Smooth muscle cell (in vitro differentiated cells): Measurements from ENCODE around the gene CCL19. TPM values are rescaled to one million over a fixed set of nuclear protein-coding genes. Genes with fewer than 3 reads are reported as not detected.

ENCODE experiments used
- DNase-seq: peaks from one replicate; lab custom pipeline; 2025; ENCODE audit not compliant: unreplicated experiment; lab: John Stamatoyannopoulos, UW
- H2AFZ ChIP-seq: fragments of 200-600 bp; sonication (generic); 2 replicates; pipeline ENCODE4 v1.6.0; 2016; ENCODE audit warnings: antibody characterized with exemption, low read depth, mild to moderate bottlenecking
- H3F3A ChIP-seq: fragments of 200-600 bp; sonication (generic); 2 replicates; pipeline ENCODE4 v1.6.0; 2017; ENCODE audit warnings: antibody characterized with exemption, low read depth
- H3K27ac ChIP-seq: fragments of 200-600 bp; sonication (generic); 2 replicates; pipeline ENCODE4 v1.5.1; 2016; ENCODE audit warnings: low read depth, mild to moderate bottlenecking
- H3K27me3 ChIP-seq: fragments of 200-600 bp; sonication (generic); 2 replicates; pipeline ENCODE4 v1.6.1; 2016; ENCODE audit warnings: low read depth, mild to moderate bottlenecking
- H3K36me3 ChIP-seq: fragments of 200-600 bp; sonication (generic); 2 replicates; pipeline ENCODE4 v1.5.1; 2016; ENCODE audit warnings: low read depth
- H3K4me1 ChIP-seq: fragments of 200-600 bp; sonication (generic); 2 replicates; pipeline ENCODE4 v1.5.1; 2016; ENCODE audit warnings: low read depth
- H3K4me2 ChIP-seq: fragments of 200-600 bp; sonication (generic); 2 replicates; pipeline ENCODE4 v1.6.0; 2016; ENCODE audit warnings: mild to moderate bottlenecking
- H3K4me3 ChIP-seq: fragments of 200-600 bp; sonication (generic); 2 replicates; pipeline ENCODE4 v1.5.1; 2016; ENCODE audit warnings: mild to moderate bottlenecking
- H3K79me2 ChIP-seq: fragments of 200-600 bp; sonication (generic); 2 replicates; pipeline ENCODE4 v1.6.0; 2016; ENCODE audit warnings: low read depth, mild to moderate bottlenecking
- H3K9ac ChIP-seq: fragments of 200-600 bp; sonication (generic); 2 replicates; pipeline ENCODE4 v1.6.0; 2016; ENCODE audit warnings: low read depth
- H3K9me3 ChIP-seq: fragments of 200-600 bp; sonication (generic); replicated peaks from 2 replicates; pipeline ENCODE4 v1.5.1; 2016; ENCODE audit warnings: low read depth
- H4K20me1 ChIP-seq: fragments of 200-600 bp; sonication (generic); 2 replicates; pipeline ENCODE4 v1.6.0; 2016; ENCODE audit warnings: low read depth
- WGBS: methylation state at CpG from one replicate; pipeline ENCODE4 v1.1.7; 2016; ENCODE audit warnings: low lambda C conversion rate; 5-methylcytosine and 5-hydroxymethylcytosine counted together
- polyA plus RNA-seq: library from polyadenylated mRNA; unstranded; fragments of >200 nt; fragmentation: Nextera tagmentation; extraction: Ambion mirVana; gene quantifications from 2 replicates; pipeline ENCODE4 v1.2.1, GENCODE V29; 2016
- total RNA-seq: library from RNA; depleted of rRNA; stranded (reverse); fragments of >200 nt; gene quantifications from 2 replicates; pipeline ENCODE4 v1.2.3, GENCODE V29; 2014
- TF ChIP-seq, protein P1 (sequence below): fragments of 200-600 bp; sonication (generic); IDR thresholded peaks from 2 replicates; pipeline ENCODE4 v1.5.1; 2017; ENCODE audit warnings: borderline replicate concordance, mild to moderate bottlenecking, antibody characterized with exemption; ENCODE audit not compliant: insufficient read depth, poor library complexity, severe bottlenecking

CCL19 gene
- total and polyA plus RNA-seq, 2 experiments from 2014 or later = not detected

DNA sequence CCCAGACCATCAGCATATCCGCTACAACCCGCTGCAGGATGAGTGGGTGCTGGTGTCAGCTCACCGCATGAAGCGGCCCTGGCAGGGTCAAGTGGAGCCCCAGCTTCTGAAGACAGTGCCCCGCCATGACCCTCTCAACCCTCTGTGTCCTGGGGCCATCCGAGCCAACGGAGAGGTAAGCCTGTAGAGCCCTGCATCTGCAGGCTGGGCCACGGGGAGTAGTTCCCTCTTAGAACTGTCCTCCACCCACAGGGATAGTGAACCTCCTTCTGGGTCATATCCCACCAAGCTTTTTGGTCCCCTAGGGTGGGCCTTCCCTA lies 44.0 kb downstream of the CCL19 start:
- WGBS = 4% methylated on average over 8 of the region's 8 CpGs
- TF ChIP-seq, protein P1, sequence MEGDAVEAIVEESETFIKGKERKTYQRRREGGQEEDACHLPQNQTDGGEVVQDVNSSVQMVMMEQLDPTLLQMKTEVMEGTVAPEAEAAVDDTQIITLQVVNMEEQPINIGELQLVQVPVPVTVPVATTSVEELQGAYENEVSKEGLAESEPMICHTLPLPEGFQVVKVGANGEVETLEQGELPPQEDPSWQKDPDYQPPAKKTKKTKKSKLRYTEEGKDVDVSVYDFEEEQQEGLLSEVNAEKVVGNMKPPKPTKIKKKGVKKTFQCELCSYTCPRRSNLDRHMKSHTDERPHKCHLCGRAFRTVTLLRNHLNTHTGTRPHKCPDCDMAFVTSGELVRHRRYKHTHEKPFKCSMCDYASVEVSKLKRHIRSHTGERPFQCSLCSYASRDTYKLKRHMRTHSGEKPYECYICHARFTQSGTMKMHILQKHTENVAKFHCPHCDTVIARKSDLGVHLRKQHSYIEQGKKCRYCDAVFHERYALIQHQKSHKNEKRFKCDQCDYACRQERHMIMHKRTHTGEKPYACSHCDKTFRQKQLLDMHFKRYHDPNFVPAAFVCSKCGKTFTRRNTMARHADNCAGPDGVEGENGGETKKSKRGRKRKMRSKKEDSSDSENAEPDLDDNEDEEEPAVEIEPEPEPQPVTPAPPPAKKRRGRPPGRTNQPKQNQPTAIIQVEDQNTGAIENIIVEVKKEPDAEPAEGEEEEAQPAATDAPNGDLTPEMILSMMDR = no peak
- H3K9me3 ChIP-seq = no peaks in the 10 kb centered on the region

DNA sequence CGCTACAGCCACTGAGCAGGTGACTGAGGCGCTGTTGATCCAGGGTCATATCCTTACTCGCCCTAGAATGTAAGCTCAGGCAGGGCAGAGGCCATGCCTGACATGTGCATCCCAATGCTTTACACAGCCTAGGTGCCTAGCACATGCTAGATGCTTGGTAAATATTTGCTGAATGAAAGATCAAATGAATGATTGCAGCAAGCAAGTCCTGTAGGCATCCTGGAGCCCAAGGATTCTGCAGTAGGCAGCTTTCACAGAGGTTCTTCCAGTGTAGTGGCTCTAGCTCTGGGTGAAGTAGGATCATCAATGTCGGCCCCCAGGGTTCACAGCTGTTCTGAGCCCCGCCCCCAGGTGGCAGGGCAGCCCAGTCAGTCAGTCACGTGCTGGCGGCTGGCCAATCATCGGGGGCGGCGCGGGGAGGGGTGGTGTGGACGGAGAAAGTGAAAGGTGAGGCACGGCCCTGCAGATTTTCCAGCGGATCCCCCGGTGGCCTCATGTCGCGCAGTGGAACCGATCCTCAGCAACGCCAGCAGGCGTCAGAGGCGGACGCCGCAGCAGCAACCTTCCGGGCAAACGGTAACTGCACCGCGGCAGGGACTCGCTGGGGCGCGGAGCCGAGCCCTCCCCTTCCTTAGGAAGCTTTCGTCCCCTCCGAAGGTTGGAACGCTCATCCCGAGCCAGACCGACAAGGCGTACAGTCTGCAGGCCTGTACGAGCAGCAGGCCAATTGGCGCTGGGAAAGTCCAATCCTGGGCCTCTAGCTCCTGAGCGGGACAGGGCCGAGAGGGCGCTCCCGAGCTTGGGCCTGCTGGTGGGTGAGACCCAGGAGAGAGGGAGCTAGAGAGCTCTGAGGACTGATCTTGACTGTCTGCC lies 44.6 kb downstream of the CCL19 start, which contains the start of gene GALT:
Gene GALT (plus strand): TSS at position 465 of the 873 bp plus-strand sequence. CDS start 30 bp downstream, at position 495.
- peaks cover 6% of the 10 kb centered on the region for H3F3A ChIP-seq
- TF ChIP-seq, protein P1 = peak; percentile 23
- H3K9ac ChIP-seq = peak within 1 kb of the TSS; percentile 46
- peak within 1 kb of the TSS; percentile 58 for H3K27ac ChIP-seq
- peak within 1 kb of the TSS; percentile 96 for H3K4me2 ChIP-seq
- H3K4me3 ChIP-seq = peak within 1 kb of the TSS; percentile 73
- 5% methylated on average over 42 of the region's 43 CpGs for WGBS
- peaks cover 8% of the 10 kb centered on the region for H3K4me1 ChIP-seq
- H3K27me3 ChIP-seq = no peaks in the 10 kb centered on the region
- peak within 1 kb of the TSS; percentile 95 for H2AFZ ChIP-seq
- no peaks in the 10 kb centered on the region for H3K36me3 ChIP-seq
- peaks cover 21% of the 10 kb centered on the region for H3K79me2 ChIP-seq
- DNase-seq = peak; percentile 83
- H3K9me3 ChIP-seq = no peaks in the 10 kb centered on the region
- no peaks in the 10 kb centered on the region for H4K20me1 ChIP-seq

More for the DNA sequence above, 44.0 kb downstream of the CCL19 start:
- Histone ChIP-seq H3K79me2 (peaks cover 21% of the 10 kb centered on the region), H3K4me2 (peak overlapping the region; percentile 96), H3K9ac (peak overlapping the region; percentile 46), H2AFZ (peak overlapping the region; percentile 95), H3K27ac (peak overlapping the region; percentile 58), H3K27me3 (no peaks in the 10 kb centered on the region), H3K4me3 (peak overlapping the region; percentile 73), H3K4me1 (peaks cover 8% of the 10 kb centered on the region), H3F3A (peaks cover 9% of the 10 kb centered on the region), H4K20me1 (no peaks in the 10 kb centered on the region), H3K36me3 (no peaks in the 10 kb centered on the region)
- no peak for DNase-seq

DNA sequence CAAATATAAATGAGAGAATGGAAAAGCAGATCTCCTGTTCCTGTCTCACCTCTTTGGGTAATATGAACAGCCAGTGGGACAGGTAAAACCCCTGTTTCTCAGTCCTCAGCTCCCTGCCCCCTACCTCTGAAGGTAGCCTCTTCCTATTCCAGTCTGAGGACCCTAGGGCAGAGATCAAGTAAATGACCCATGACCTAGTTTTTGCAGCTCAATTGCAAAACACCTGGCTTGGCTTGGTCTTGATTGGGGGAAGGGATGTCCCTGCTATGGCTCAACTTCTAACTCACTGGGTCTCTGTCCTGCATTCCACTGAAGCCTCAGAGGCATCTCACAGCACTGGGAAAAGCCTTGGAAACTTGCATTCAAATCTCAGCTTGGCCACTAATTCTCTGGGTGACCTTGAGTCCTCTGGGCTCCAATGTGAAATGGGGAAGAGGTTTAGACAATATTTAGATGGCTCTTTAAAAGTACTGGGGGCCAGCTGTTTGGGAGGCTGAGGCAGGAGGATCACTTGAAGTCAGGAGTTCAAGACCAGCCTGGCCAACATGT lies 46.2 kb downstream of the CCL19 start:
- Histone ChIP-seq H3K36me3 (no peaks in the 10 kb centered on the region), H3K4me2 (no peak overlapping the region), H3K9ac (no peak overlapping the region), H3K27ac (no peak overlapping the region), H3F3A (no peaks in the 10 kb centered on the region), H3K9me3 (no peaks in the 10 kb centered on the region), H3K27me3 (no peaks in the 10 kb centered on the region), H2AFZ (no peak overlapping the region), H3K4me3 (no peak overlapping the region), H3K4me1 (peaks cover 8% of the 10 kb centered on the region), H3K79me2 (peaks cover 21% of the 10 kb centered on the region), H4K20me1 (no peaks in the 10 kb centered on the region)
- TF ChIP-seq, protein P1 = no peak
- no peak for DNase-seq
